ENCODE data around the gene IPO7. TPM values are rescaled to one million over a fixed set of nuclear protein-coding genes. Genes with fewer than 3 reads are reported as not detected.
A peak's percentile ranks its signal among the peaks of the same experiment; 100 is the strongest.
"Not testable (repeated sequence)": the region's sequence is repeated elsewhere in the genome, so short reads cannot be mapped to it uniquely, and the experiment has no call there.

The IPO7 gene
- total RNA-seq, 1 donor from 2014 or later, result 200 TPM

- Mint-ChIP-seq H3K36me3 (ENCODE audit: low read depth) (no peaks in the 10 kb centered on the region), H3K4me3 (no peak overlapping the region), H3K27ac (no peak overlapping the region), H3K4me1 (peaks cover 6% of the 10 kb centered on the region), H3K27me3 (peaks cover 5% of the 10 kb centered on the region), H3K9me3 (no peaks in the 10 kb centered on the region)
- intact Hi-C loops (cut with micrococcal nuclease), result no loop called here
- DNase-seq, result no peak
Observed at GRCh38 chr11:9379041-9379440, 5.4 kb upstream of the IPO7 start.

- H3K4me3 Mint-ChIP-seq, result no peak overlapping the region
- peaks cover 3% of the 10 kb centered on the region for H3K27me3 Mint-ChIP-seq
- H3K36me3 Mint-ChIP-seq (ENCODE audit: low read depth), result peaks cover 7% of the 10 kb centered on the region
- no peaks in the 10 kb centered on the region for H3K9me3 Mint-ChIP-seq
- intact Hi-C loops (cut with micrococcal nuclease), result loop anchor here (10.0 kb wide), 4 partner anchors 194 to 696 kb away; partner anchors contain the start of genes RPL27A, TRIM66 and WEE1
- DNase-seq, result no peak
- no peak overlapping the region for H3K27ac Mint-ChIP-seq
- H3K4me1 Mint-ChIP-seq, result peaks cover 13% of the 10 kb centered on the region
Observed at GRCh38 chr11:9380773-9381172, 3.7 kb upstream of the IPO7 start.

GRCh38 chr11:9385327-9385899, 961 bp downstream of the IPO7 start:
- DNase-seq, result no peak
- Mint-ChIP-seq H3K4me1 (peaks cover 25% of the 10 kb centered on the region), H3K36me3 (ENCODE audit: low read depth) (peaks cover 24% of the 10 kb centered on the region), H3K9me3 (no peaks in the 10 kb centered on the region), H3K4me3 (peak overlapping the region; percentile 95), H3K27ac (peak overlapping the region; percentile 94), H3K27me3 (no peaks in the 10 kb centered on the region)
- intact Hi-C loops (cut with micrococcal nuclease), result loop anchor here (10.0 kb wide), 4 partner anchors 189 to 701 kb away; partner anchors contain the start of genes RPL27A, TRIM66 and WEE1

DNA sequence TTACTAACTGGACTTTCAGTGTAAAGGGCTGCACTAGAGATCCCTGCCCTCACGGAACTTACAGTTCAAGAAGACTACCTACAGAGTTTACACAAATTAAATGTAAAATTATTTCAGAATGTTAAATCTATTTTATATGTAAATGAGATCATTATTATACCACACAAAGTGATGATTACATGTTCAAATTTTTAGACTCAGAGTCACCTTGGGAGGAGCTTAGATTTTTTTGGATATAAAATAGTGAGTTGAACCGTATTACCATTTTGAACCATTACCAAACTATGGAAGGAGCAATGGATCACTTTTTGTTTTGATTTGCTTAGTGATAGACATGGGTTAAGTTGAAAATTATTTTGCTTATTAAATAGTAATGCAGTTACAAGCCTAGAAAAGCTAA, 1.6 kb downstream of the IPO7 start:
- H3K27ac Mint-ChIP-seq, result no peak overlapping the region
- no peaks in the 10 kb centered on the region for H3K9me3 Mint-ChIP-seq
- intact Hi-C loops (cut with micrococcal nuclease), result loop anchor here (10.0 kb wide), 4 partner anchors 189 to 701 kb away; partner anchors contain the start of genes RPL27A, TRIM66 and WEE1
- no peaks in the 10 kb centered on the region for H3K27me3 Mint-ChIP-seq
- peaks cover 24% of the 10 kb centered on the region for H3K36me3 Mint-ChIP-seq (ENCODE audit: low read depth)
- H3K4me1 Mint-ChIP-seq, result peaks cover 25% of the 10 kb centered on the region
- peak overlapping the region; percentile 95 for H3K4me3 Mint-ChIP-seq
- DNase-seq, result no peak

DNA sequence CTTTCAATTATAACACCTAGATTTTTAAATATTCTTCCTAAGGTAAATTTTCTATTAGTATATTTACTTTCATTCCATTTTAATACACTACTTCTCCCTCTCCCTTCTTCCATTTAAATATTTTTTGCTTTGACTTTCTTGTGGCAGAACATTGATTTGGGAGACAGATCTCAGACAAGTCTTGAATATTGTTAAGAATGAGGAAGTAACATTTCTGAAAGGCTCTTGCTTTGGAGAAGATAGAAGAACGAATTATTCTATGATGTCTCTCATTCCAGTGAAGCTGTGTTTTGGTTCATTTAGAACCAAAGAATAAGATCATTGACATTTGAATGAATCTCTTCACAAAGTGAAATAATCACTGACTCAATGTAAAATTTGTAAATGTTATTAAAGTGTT, 2.4 kb downstream of the IPO7 start:
- peak overlapping the region; percentile 65 for H3K4me3 Mint-ChIP-seq
- H3K36me3 Mint-ChIP-seq (ENCODE audit: low read depth), result peaks cover 26% of the 10 kb centered on the region
- no peak for DNase-seq
- no peaks in the 10 kb centered on the region for H3K9me3 Mint-ChIP-seq
- intact Hi-C loops (cut with micrococcal nuclease), result loop anchor here (10.0 kb wide), 4 partner anchors 188 to 702 kb away; partner anchors contain the start of genes RPL27A, TRIM66 and WEE1
- H3K27me3 Mint-ChIP-seq, result no peaks in the 10 kb centered on the region
- H3K27ac Mint-ChIP-seq, result no peak overlapping the region
- H3K4me1 Mint-ChIP-seq, result peaks cover 27% of the 10 kb centered on the region

DNA sequence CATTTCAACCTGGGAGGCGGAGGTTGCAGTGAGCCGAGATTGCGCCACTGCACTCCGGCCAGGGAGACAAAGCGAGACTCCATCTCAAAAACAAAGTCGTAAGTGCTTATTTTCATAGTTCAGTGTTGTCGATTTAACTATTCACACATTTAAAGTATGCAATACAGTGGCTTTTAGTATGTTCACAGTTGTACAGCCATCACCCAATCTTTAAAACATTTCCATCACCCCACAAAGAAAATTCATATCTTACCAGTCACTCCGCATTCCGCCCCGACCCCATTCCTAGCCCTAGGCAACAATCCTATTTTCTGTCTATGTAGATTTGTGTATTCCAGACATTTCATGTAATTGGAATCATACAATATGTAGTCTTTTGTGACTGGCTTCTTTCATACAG, 11.9 kb downstream of the IPO7 start:
- peak overlapping the region; percentile 77 for H3K27ac Mint-ChIP-seq
- peaks cover 38% of the 10 kb centered on the region for H3K36me3 Mint-ChIP-seq (ENCODE audit: low read depth)
- H3K4me3 Mint-ChIP-seq, result peak overlapping the region; percentile 64

DNA sequence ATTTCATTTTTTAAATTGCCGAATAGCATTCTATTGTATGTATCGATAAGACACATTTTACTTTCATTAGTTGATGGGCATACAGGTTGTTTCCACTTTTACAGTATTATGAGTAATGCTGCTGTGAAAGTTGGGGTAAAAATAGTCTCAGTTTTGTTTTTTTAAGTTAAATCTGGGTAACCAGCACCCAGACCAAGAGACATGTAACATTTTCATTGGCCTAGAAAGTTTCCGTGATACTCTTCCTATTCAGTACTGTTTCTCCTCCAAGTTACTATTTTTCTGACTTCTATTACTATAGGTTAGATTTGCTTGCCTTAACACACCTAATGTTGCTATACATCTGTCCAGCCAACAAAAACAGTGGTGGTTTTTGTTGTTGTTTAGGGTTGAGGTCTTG, 12.3 kb downstream of the IPO7 start:
- no peaks in the 10 kb centered on the region for H3K27me3 Mint-ChIP-seq
- H3K4me1 Mint-ChIP-seq, result peaks cover 51% of the 10 kb centered on the region
- DNase-seq, result no peak
- H3K4me3 Mint-ChIP-seq, result peak overlapping the region; percentile 64
- intact Hi-C loops (cut with micrococcal nuclease), result no loop called here
- H3K36me3 Mint-ChIP-seq (ENCODE audit: low read depth), result peaks cover 38% of the 10 kb centered on the region
- peak overlapping the region; percentile 77 for H3K27ac Mint-ChIP-seq
- H3K9me3 Mint-ChIP-seq, result no peaks in the 10 kb centered on the region

More for the DNA sequence above, 11.9 kb downstream of the IPO7 start:
- Mint-ChIP-seq H3K9me3 (no peaks in the 10 kb centered on the region), H3K27me3 (no peaks in the 10 kb centered on the region), H3K4me1 (peaks cover 53% of the 10 kb centered on the region)
- intact Hi-C loops (cut with micrococcal nuclease), result no loop called here
- DNase-seq, result no peak

GRCh38 chr11:9397746-9398680, 13.6 kb downstream of the IPO7 start:
- Mint-ChIP-seq H3K4me3 (peak overlapping the region; percentile 39), H3K4me1 (peaks cover 45% of the 10 kb centered on the region), H3K9me3 (no peaks in the 10 kb centered on the region), H3K36me3 (ENCODE audit: low read depth) (peaks cover 38% of the 10 kb centered on the region), H3K27ac (peak overlapping the region; percentile 65), H3K27me3 (no peaks in the 10 kb centered on the region)
- no peak for DNase-seq
- intact Hi-C loops (cut with micrococcal nuclease), result no loop called here

DNA sequence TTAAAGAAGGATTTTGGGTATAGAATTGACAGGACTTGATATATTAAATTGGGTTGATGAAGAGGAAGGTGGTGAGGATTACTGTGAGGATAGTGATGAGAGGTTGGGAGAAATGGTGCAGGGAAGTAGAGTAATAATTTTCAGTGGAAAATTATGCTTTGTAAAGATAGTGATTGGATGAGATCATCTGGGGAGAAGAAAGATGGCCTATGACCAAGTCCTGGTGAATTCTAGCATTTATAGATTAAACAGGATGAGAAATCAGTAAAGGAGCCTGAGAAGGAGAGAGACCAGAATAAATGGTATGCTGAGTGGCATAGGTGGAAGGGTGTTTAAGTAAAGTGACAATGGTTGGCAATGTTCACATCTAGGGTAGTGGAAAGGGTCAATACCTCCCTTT, 15.0 kb downstream of the IPO7 start:
- H3K4me1 Mint-ChIP-seq, result peaks cover 36% of the 10 kb centered on the region
- no peaks in the 10 kb centered on the region for H3K9me3 Mint-ChIP-seq
- DNase-seq, result no peak
- peaks cover 32% of the 10 kb centered on the region for H3K36me3 Mint-ChIP-seq (ENCODE audit: low read depth)
- no peak overlapping the region for H3K4me3 Mint-ChIP-seq
- no peaks in the 10 kb centered on the region for H3K27me3 Mint-ChIP-seq
- intact Hi-C loops (cut with micrococcal nuclease), result no loop called here
- no peak overlapping the region for H3K27ac Mint-ChIP-seq

DNA sequence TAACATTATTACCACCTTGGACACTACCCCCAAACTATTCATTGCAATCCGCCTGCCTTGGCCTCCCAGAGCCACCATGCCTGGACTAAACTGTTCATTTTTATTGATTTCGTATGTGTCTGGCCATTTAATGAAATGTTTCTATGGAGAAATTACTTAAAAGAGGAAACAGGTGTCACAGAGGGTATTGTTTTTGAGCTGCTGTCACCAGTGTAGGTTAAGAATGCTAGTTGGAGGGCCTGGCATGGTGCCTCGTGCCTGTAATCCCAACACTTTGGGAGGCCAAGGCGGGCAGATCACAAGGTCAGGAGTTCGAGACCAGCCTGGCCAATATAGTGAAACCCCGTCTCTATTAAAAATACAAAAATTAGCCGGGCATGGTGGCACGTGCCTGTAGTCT, 17.4 kb downstream of the IPO7 start:
- peaks cover 30% of the 10 kb centered on the region for H3K36me3 Mint-ChIP-seq (ENCODE audit: low read depth)
- peak overlapping the region; percentile 66 for H3K27ac Mint-ChIP-seq
- H3K27me3 Mint-ChIP-seq; H3K9me3 Mint-ChIP-seq; intact Hi-C loops (cut with micrococcal nuclease); H3K4me3 Mint-ChIP-seq: not testable (repeated sequence)
- DNase-seq, result peak; percentile 44
- H3K4me1 Mint-ChIP-seq, result peaks cover 27% of the 10 kb centered on the region

DNA sequence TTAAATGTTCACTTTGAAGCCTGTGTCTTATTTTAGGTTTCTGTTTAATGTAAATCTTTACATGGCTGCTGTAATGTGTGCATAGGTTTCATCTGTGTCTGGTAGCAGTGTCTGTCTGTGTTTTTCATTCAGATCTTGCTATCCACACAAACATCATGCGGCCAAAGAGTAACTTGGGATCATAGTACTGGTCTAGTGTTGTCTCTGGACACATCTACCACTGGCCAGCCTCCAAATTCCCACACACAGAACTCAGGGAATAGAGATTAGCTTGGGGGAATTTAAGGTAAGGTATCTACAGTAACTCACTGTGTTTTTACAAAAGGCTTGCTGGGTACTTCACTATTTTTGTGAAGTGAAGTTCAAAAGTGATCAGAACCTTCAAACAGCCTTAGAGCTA, 44.3 kb downstream of the IPO7 start:
- peaks cover 69% of the 10 kb centered on the region for H3K36me3 Mint-ChIP-seq (ENCODE audit: low read depth)
- no peaks in the 10 kb centered on the region for H3K4me1 Mint-ChIP-seq
- H3K27me3 Mint-ChIP-seq, result no peaks in the 10 kb centered on the region
- intact Hi-C loops (cut with micrococcal nuclease), result no loop called here
- no peak overlapping the region for H3K4me3 Mint-ChIP-seq
- H3K9me3 Mint-ChIP-seq, result no peaks in the 10 kb centered on the region
- no peak overlapping the region for H3K27ac Mint-ChIP-seq
- no peak for DNase-seq

GRCh38 chr11:9438611-9439010, 54.2 kb downstream of the IPO7 start:
- no peak for DNase-seq
- Mint-ChIP-seq H3K27me3 (no peaks in the 10 kb centered on the region), H3K4me1 (peaks cover 5% of the 10 kb centered on the region), H3K4me3 (no peak overlapping the region), H3K27ac (no peak overlapping the region), H3K9me3 (no peaks in the 10 kb centered on the region), H3K36me3 (ENCODE audit: low read depth) (peaks cover 68% of the 10 kb centered on the region)
- intact Hi-C loops (cut with micrococcal nuclease), result no loop called here

DNA sequence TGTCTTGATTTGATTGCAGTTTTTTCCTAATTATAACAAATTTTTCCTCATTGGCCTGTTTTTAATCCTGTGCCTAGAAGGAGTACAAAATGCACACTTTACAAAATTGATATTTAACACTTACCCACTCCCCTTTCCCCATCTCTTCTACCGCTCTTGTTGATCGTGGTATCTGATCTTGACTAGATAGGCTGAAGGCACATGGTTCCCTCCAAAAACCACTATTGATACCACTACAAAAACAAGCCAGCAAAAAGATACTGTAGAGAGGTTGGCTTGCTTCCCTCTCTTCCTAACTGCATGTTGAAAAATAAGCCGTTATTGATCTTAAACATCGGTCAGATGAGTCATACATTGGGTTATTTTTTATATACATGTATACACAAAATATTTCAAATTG, 61.8 kb downstream of the IPO7 start:
- DNase-seq, result no peak
- Mint-ChIP-seq H3K36me3 (ENCODE audit: low read depth) (peaks cover 57% of the 10 kb centered on the region), H3K27me3 (no peaks in the 10 kb centered on the region), H3K4me1 (peaks cover 6% of the 10 kb centered on the region), H3K9me3 (no peaks in the 10 kb centered on the region), H3K27ac (peak overlapping the region; percentile 32), H3K4me3 (no peak overlapping the region)
- intact Hi-C loops (cut with micrococcal nuclease), result no loop called here

Data from activated CD4-positive, alpha-beta T cell treated with anti-CD3 and anti-CD28 coated beads, Interleukin-2, amount 10 ng/mL, durations not matched to agents 24 days and 14 days (primary cell).